BJ (cell line): ENCODE results near the gene ITPK1. TPM values are rescaled to one million over a fixed set of nuclear protein-coding genes. Genes with fewer than 3 reads are reported as not detected.

ENCODE experiments used
- CTCF ChIA-PET: fragments of 350-600 bp; formaldehyde crosslinking; extraction: SDS; loops from one replicate; lab custom pipeline; 2021; ENCODE audit warnings: antibody characterized with exemption, inconsistent platforms; lab: Yijun Ruan, JAX
- POLR2A ChIA-PET: fragments of 300-600 bp; sonication (Branson Sonifier 250); formaldehyde crosslinking; extraction: SDS; loops from one replicate; lab custom pipeline; 2021; ENCODE audit warnings: antibody characterized with exemption; lab: Charles Lee
- DNase-seq: peaks from one replicate; pipeline ENCODE4 v3.0.0-alpha.2; 2011; ENCODE audit warnings: low read depth
- H3K27me3 ChIP-seq: 2 replicates; pipeline ENCODE4 v1.6.0; 2011; ENCODE audit warnings: low read length; ENCODE audit not compliant: control insufficient read depth, insufficient read depth
- H3K36me3 ChIP-seq: 2 replicates; pipeline ENCODE4 v1.5.1; 2011; ENCODE audit warnings: low read length; ENCODE audit not compliant: control insufficient read depth, insufficient read depth
- H3K4me3 ChIP-seq: 2 replicates; pipeline ENCODE4 v1.5.1; 2011; ENCODE audit warnings: low read depth, mild to moderate bottlenecking, control low read depth, low read length
- CTCF ChIP-seq: IDR thresholded peaks from 2 replicates; pipeline ENCODE4 v1.5.1; 2011; ENCODE audit warnings: low read depth, mild to moderate bottlenecking, control low read depth, inconsistent platforms, low read length, moderate library complexity; ENCODE audit not compliant: insufficient read depth
- polyA plus RNA-seq: library from polyadenylated mRNA; depleted of rRNA; stranded (reverse); fragments of >200 nt; gene quantifications from 2 replicates; pipeline ENCODE4 v1.2.3, GENCODE V29; 2011

Gene ITPK1
- polyA plus RNA-seq, 1 experiment, result 49.0 TPM

DNA sequence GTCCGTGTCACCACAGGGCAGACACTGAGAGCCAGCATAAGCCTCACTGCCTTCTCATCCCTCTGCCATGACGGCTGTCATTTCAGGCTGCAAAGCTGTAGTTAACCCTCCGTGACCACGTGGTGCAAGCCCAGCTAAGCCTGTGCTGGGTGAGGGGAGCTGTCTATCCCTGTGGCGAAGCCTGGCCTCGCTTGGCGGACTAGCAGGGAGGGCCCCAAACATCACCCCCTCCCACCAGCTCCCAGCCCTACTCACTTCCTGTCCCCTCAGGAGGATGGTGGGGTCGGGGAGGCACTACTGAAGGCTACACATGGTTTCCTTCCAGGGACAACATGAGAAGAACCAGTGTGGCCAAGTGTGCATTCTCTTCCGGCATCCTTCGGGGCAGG, 104.6 kb downstream of the ITPK1 start:
- Histone ChIP-seq H3K27me3 (no peaks in the 10 kb centered on the region), H3K36me3 (no peaks in the 10 kb centered on the region; the same call in 1 of the 2 replicates), H3K4me3 (no peak overlapping the region)
- no peak for TF ChIP-seq CTCF
- CTCF ChIA-PET, result interaction anchor here (1.1 to 1.7 kb wide), 3 partner anchors 15 to 102 kb away, joined by 4 to 6 read pairs (median 5); no protein-coding TSS in a partner anchor
- no peak for DNase-seq
- POLR2A ChIA-PET, result no interaction called here

DNA sequence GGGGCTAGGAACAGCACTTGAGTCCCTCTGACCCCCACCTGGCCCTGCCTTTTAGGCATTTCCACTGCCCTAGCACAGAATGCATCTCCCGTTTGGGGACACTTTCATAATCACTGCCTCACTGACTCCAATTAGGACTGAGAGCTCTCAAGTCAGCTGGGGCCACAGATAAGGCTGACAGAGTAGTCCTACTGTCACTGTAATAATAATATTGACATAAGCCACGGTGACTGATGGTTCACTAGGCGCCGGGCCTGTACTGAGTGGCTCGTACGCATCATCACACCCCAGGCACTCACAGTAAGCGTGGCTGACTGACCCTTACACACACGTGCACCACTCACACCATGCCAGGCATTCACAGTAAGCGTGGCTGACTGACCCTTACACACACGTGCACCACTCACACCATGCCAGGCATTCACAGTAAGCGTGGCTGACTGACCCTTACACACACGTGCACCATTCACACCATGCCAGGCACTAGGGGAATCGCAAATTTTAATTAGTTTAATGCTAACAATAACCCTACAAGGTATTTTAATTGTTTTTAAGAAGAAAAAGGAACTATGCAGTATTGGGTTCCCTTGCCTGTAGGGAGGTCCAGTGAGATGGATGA, 105.1 kb downstream of the ITPK1 start:
- CTCF ChIA-PET, result interaction anchor here (1.1 kb wide), 1 partner anchor 102 kb away, joined by 4 read pairs; no protein-coding TSS in a partner anchor
- Histone ChIP-seq H3K36me3 (no peaks in the 10 kb centered on the region; the same call in 1 of the 2 replicates), H3K27me3 (no peaks in the 10 kb centered on the region), H3K4me3 (no peak overlapping the region)
- TF ChIP-seq CTCF, result no peak
- no peak for DNase-seq
- POLR2A ChIA-PET, result no interaction called here

DNA sequence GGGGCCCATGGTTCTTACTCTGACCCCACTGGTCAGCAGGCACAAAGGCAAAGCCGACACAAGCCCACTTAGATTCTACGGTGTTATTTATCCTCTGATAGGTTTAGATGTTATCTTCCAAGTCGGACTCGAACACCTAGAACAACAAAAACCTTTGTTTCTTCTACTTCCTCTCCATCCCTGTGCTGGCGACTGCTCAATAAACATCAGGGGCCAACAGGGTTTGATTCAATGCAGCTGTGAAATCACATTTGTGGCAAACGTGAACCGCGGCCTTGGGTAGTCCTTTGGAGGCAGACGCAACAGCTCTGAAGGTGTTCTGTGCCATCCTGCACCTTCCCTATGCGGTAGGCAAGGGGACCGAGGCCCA, 105.6 kb downstream of the ITPK1 start:
- no peaks in the 10 kb centered on the region for H3K27me3 ChIP-seq
- ChIA-PET CTCF (no interaction called here), POLR2A (no interaction called here)
- no peak overlapping the region for H3K4me3 ChIP-seq
- TF ChIP-seq CTCF, result no peak
- no peaks in the 10 kb centered on the region for H3K36me3 ChIP-seq
- no peak for DNase-seq

- no peak for DNase-seq
- Histone ChIP-seq H3K4me3 (no peak overlapping the region), H3K36me3 (no peaks in the 10 kb centered on the region), H3K27me3 (no peaks in the 10 kb centered on the region)
- ChIA-PET CTCF (interaction anchor here (1.0 kb wide), 2 partner anchors 25 to 103 kb away, joined by 4 read pairs; no protein-coding TSS in a partner anchor), POLR2A (no interaction called here)
- no peak for TF ChIP-seq CTCF
These were observed 106.1 kb downstream of the ITPK1 start for GRCh38 chr14:93009471-93010129.

DNA sequence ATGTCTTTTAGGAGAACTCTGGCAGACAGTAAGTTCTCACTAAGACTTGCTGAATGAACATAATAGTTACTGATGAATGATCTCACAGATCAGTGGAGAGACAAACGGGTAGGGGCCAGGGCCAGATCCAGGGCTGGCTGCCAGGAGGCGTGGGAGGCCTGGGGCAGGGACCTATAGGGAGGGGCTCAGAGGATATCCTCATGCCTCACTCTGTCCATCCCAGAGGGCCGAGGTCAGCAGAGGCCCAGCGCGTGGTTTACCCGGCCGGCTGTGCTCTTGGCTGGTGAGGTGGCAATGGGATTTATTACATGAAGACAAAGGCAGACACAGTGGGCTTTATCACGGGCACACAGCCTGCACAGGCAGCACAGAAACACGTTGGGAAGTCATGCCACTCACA, 107.3 kb downstream of the ITPK1 start:
- H3K27me3 ChIP-seq, result no peaks in the 10 kb centered on the region
- no peaks in the 10 kb centered on the region for H3K36me3 ChIP-seq
- no peak overlapping the region for H3K4me3 ChIP-seq
- no peak for TF ChIP-seq CTCF
- DNase-seq, result no peak
- ChIA-PET POLR2A (no interaction called here), CTCF (interaction anchor here (1.5 kb wide), 1 partner anchor 11 kb away, joined by 4 read pairs; no protein-coding TSS in a partner anchor)
